ENCODE data around the gene CTSW.

The CTSW gene

GRCh38 chr11:65867284-65868071, 12.2 kb upstream of the CTSW start:
- no peak for DNase-seq (ENCODE audit: low read depth, low spot score)

GRCh38 chr11:65868076-65868667, 11.5 kb upstream of the CTSW start:
- no peak for DNase-seq (ENCODE audit: low read depth, low spot score)

GRCh38 chr11:65868907-65869306, 10.7 kb upstream of the CTSW start:
- no peak for DNase-seq (ENCODE audit: low read depth, low spot score)

- no peak for DNase-seq (ENCODE audit: low read depth, low spot score)
Measured at GRCh38 chr11:65869643-65870306, 9.9 kb upstream of the CTSW start.

GRCh38 chr11:65870307-65870658, 9.4 kb upstream of the CTSW start:
- DNase-seq (ENCODE audit: low read depth, low spot score), result no peak

GRCh38 chr11:65870706-65871681, 8.6 kb upstream of the CTSW start:
- no peak for DNase-seq (ENCODE audit: low read depth, low spot score)

GRCh38 chr11:65871811-65872548, 7.7 kb upstream of the CTSW start:
- no peak for DNase-seq (ENCODE audit: low read depth, low spot score)

GRCh38 chr11:65872586-65873317, 6.9 kb upstream of the CTSW start, which contains the start of gene EFEMP2:
EFEMP2 (minus strand) TSS chr11:65872800; CDS start chr11:65872354, 446 bp downstream.
- DNase-seq (ENCODE audit: low read depth, low spot score), result no peak

- peak; percentile 86 for DNase-seq (ENCODE audit: low read depth, low spot score)
Measured at GRCh38 chr11:65873318-65874156, 6.1 kb upstream of the CTSW start.

GRCh38 chr11:65880027-65880426, 390 bp downstream of the CTSW start:
- DNase-seq (ENCODE audit: low read depth, low spot score), result no peak

- no peak for DNase-seq (ENCODE audit: low read depth, low spot score)
Measured at GRCh38 chr11:65880844-65881421, 1.3 kb downstream of the CTSW start.

GRCh38 chr11:65882120-65883057, 2.8 kb downstream of the CTSW start:
- no peak for DNase-seq (ENCODE audit: low read depth, low spot score)

GRCh38 chr11:65883058-65883761, 3.6 kb downstream of the CTSW start:
- DNase-seq (ENCODE audit: low read depth, low spot score), result no peak

GRCh38 chr11:65883786-65884715, 4.4 kb downstream of the CTSW start:
- no peak for DNase-seq (ENCODE audit: low read depth, low spot score)

- DNase-seq (ENCODE audit: low read depth, low spot score), result peak; percentile 57
Measured at GRCh38 chr11:65884716-65885092, 5.1 kb downstream of the CTSW start.

- DNase-seq (ENCODE audit: low read depth, low spot score), result no peak
Measured at GRCh38 chr11:65885231-65885630, 5.6 kb downstream of the CTSW start.
